Lower leg skin (tissue), 3 donors: Measurements from ENCODE around the gene SCYGR1.

ENCODE experiments used
- POLR2A ChIP-seq, 2 donors: fragments of 450-650 bp; IDR thresholded peaks; one replicate each; pipeline ENCODE4 v1.6.1; 2016 to 2017; ENCODE audit warnings: antibody characterized with exemption in 2 of 2, mild to moderate bottlenecking in 1 of 2, moderate library complexity in 1 of 2
- TF ChIP-seq, protein P1 (sequence below), 3 donors: fragments of 450-650 bp; IDR thresholded peaks; one replicate each; pipeline ENCODE4 v1.5.1; 2016; ENCODE audit warnings: antibody characterized with exemption in 3 of 3, mild to moderate bottlenecking in 3 of 3, moderate library complexity in 2 of 3

DNA sequence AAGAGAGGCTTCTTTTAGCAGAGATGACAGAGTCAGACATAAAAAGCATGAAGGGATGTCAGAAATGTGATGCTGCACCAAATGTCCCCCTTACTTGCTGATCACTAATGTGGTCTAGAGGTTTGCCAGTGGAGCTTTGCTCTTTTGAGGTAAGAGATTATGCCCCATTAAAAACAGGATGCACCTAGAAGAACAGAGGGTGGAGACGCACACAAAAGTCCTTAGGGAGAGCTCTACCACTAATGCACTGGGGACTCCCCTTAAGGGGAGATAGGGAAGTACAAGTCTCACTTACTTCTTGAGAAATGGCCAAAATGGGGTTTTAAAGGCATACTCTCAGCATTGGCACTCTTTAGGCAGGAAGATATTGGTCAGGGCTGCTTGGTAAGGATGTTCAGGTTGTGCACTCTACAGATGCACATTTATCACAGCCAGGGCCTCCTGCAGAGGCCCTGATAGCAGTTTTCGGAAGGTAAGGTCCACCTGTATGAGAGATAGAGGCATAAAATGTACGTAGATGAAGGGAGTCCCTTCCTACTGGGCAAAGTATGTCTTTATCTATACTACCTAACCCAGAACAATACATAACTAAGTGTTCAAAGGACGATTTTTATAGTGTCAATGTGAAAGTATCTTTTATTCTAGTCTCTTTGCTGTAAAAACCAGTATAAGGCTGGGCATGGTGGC lies 17.0 kb upstream of the SCYGR1 start:
- TF ChIP-seq, protein P1, sequence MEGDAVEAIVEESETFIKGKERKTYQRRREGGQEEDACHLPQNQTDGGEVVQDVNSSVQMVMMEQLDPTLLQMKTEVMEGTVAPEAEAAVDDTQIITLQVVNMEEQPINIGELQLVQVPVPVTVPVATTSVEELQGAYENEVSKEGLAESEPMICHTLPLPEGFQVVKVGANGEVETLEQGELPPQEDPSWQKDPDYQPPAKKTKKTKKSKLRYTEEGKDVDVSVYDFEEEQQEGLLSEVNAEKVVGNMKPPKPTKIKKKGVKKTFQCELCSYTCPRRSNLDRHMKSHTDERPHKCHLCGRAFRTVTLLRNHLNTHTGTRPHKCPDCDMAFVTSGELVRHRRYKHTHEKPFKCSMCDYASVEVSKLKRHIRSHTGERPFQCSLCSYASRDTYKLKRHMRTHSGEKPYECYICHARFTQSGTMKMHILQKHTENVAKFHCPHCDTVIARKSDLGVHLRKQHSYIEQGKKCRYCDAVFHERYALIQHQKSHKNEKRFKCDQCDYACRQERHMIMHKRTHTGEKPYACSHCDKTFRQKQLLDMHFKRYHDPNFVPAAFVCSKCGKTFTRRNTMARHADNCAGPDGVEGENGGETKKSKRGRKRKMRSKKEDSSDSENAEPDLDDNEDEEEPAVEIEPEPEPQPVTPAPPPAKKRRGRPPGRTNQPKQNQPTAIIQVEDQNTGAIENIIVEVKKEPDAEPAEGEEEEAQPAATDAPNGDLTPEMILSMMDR (IDR thresholded peaks at IDR 0.05), result no peak
- TF ChIP-seq POLR2A (IDR thresholded peaks at IDR 0.05), result no peak
